HepG2 (cell line): ENCODE results near the gene IGFLR1. TPM values are rescaled to one million over a fixed set of nuclear protein-coding genes. Genes with fewer than 3 reads are reported as not detected.

ENCODE experiments used
- ATAC-seq: fragments of 200-7000 bp; cut with Tn5 transposase; 3 replicates; pipeline ENCODE4 v1.9.1; 2020; ENCODE audit warnings: mild to moderate bottlenecking, moderate library complexity
- BruUV-seq: library from RNA; stranded (reverse); fragments of 400-500 nt; replicated peaks from 2 replicates; lab custom pipeline; 2021; lab: Mats Ljungman, UMichigan
- CTCF ChIA-PET: fragments of 300-600 bp; formaldehyde crosslinking; extraction: SDS; loops from one replicate; lab custom pipeline; 2021; ENCODE audit warnings: low total read pairs, inconsistent platforms, low intra/inter-chr PET ratio; lab: Yijun Ruan, JAX
- POLR2A ChIA-PET: fragments of 350-600 bp; sonication (Branson Sonifier 250); formaldehyde crosslinking; loops from one replicate; lab custom pipeline; 2020; ENCODE audit warnings: antibody characterized with exemption, inconsistent platforms; lab: Yijun Ruan, JAX
- DNase-seq: peaks from one replicate; pipeline ENCODE4 v3.0.0-alpha.2; 2015; ENCODE audit warnings: low spot score
- FAIRE-seq: peaks from 3 replicates; lab custom pipeline; 2011; peaks lifted over from hg19 to GRCh38; lab: Jason Lieb, UNC
- H2AFZ ChIP-seq: one replicate; pipeline ENCODE4 v1.6.1; 2011; ENCODE audit warnings: low read length, inconsistent platforms
- H3K27ac ChIP-seq: fragments of 300-600 bp; 3 replicates; pipeline ENCODE4 v1.8.0; 2011; ENCODE audit warnings: mixed run types, mild to moderate bottlenecking, mixed read lengths, low read length, inconsistent platforms; ENCODE audit not compliant: insufficient read depth; ENCODE audit errors: extremely low read length
- H3K27me3 ChIP-seq, 2 experiments: fragments of 200-600 bp in 1 of 2; 2 replicates in 1 of 2; 3 replicates in 1 of 2; pipeline versions ENCODE4 v1.6.0 to v1.8.0; 2011; ENCODE audit warnings: low read length in 2 of 2, mild to moderate bottlenecking in 2 of 2, moderate library complexity in 2 of 2, inconsistent platforms in 1 of 2; ENCODE audit not compliant: insufficient read depth in 2 of 2, control insufficient read depth in 1 of 2
- H3K36me3 ChIP-seq, 2 experiments: fragments of 200-600 bp in 1 of 2; replicated peaks in 1 of 2; 2 replicates in 1 of 2; 3 replicates in 1 of 2; pipeline versions ENCODE4 v1.5.1 to v1.8.0; 2011; ENCODE audit warnings: low read length in 2 of 2, inconsistent platforms in 1 of 2; ENCODE audit not compliant: insufficient read depth in 2 of 2, control insufficient read depth in 1 of 2
- H3K4me1 ChIP-seq: 2 replicates; pipeline ENCODE4 v1.5.1; 2012; ENCODE audit warnings: low read length, inconsistent platforms; ENCODE audit not compliant: insufficient read depth
- H3K4me2 ChIP-seq: 2 replicates; pipeline ENCODE4 v1.6.0; 2011; ENCODE audit warnings: low read depth, low read length, inconsistent platforms
- H3K4me3 ChIP-seq, 3 experiments: fragments of 200-600 bp in 1 of 3; sonication (generic), shearing (Covaris generic) in 1 of 3; replicated peaks in 1 of 3; 2 replicates each; pipeline ENCODE4 v1.5.1; 2011 to 2016; ENCODE audit warnings: low read length in 3 of 3, inconsistent platforms in 2 of 3, low read depth in 2 of 3, mild to moderate bottlenecking in 2 of 3, control low read depth in 1 of 3, mixed read lengths in 1 of 3; ENCODE audit not compliant: insufficient read depth in 1 of 3
- H3K79me2 ChIP-seq: one replicate; pipeline ENCODE4 v1.6.1; 2011; ENCODE audit warnings: low read length, inconsistent platforms; ENCODE audit not compliant: insufficient read depth
- H3K9ac ChIP-seq: 2 replicates; pipeline ENCODE4 v1.6.0; 2011; ENCODE audit warnings: mild to moderate bottlenecking, low read depth, low read length, inconsistent platforms; ENCODE audit not compliant: insufficient read depth
- H3K9me3 ChIP-seq: 2 replicates; pipeline ENCODE4 v1.5.1; 2012; ENCODE audit warnings: mild to moderate bottlenecking, low read length
- H4K20me1 ChIP-seq: 2 replicates; pipeline ENCODE4 v1.6.0; 2011; ENCODE audit warnings: inconsistent platforms, mild to moderate bottlenecking, low read length, moderate library complexity; ENCODE audit not compliant: insufficient read depth
- BHLHE40 ChIP-seq: IDR thresholded peaks from 2 replicates; pipeline ENCODE4 v1.6.1; 2011; ENCODE audit warnings: low read length, improper control_type of control experiment
- CREB1 ChIP-seq, 2 experiments: fragments of 450-650 bp in 1 of 2; IDR thresholded peaks; 2 replicates each; pipeline ENCODE4 v1.6.1; 2016 to 2017; ENCODE audit warnings: control low read depth in 1 of 2, mild to moderate bottlenecking in 1 of 2, missing compliant biosample characterization in 1 of 2, missing genetic modification characterization in 1 of 2
- ESRRA ChIP-seq: sonication (generic); formaldehyde crosslinking; IDR thresholded peaks from 2 replicates; pipeline ENCODE4 v1.5.1; 2020; ENCODE audit warnings: mild to moderate bottlenecking, low read depth, missing genetic modification reagents
- SP1 ChIP-seq, 2 experiments: fragments of 450-650 bp in 1 of 2; sonication (generic) in 1 of 2; formaldehyde crosslinking in 1 of 2; IDR thresholded peaks; 2 replicates each; pipeline versions ENCODE4 v1.4.0 to v1.6.1; 2016 to 2020; ENCODE audit warnings: missing genetic modification reagents in 1 of 2
- TSC22D2 ChIP-seq: sonication (generic); formaldehyde crosslinking; IDR thresholded peaks from 2 replicates; pipeline ENCODE4 v1.5.1; 2020; ENCODE audit warnings: missing genetic modification reagents, mild to moderate bottlenecking, borderline replicate concordance
- ZBTB43 ChIP-seq: sonication (generic); formaldehyde crosslinking; conservative IDR thresholded peaks from 2 replicates; pipeline ENCODE4 v1.4.0; 2020; ENCODE audit warnings: missing genetic modification reagents
- ZFP36L2 ChIP-seq: sonication (generic); formaldehyde crosslinking; IDR thresholded peaks from 2 replicates; pipeline ENCODE4 v1.4.0; 2020; ENCODE audit warnings: missing genetic modification reagents
- ZNF12 ChIP-seq: sonication (generic); formaldehyde crosslinking; IDR thresholded peaks from 2 replicates; pipeline ENCODE4 v1.5.0; 2020; ENCODE audit warnings: missing genetic modification reagents
- ZNF282 ChIP-seq: fragments of 450-650 bp; IDR thresholded peaks from 2 replicates; pipeline ENCODE4 v1.6.1; 2018; ENCODE audit not compliant: partially characterized antibody
- ZNF597 ChIP-seq: sonication (generic); formaldehyde crosslinking; IDR thresholded peaks from 2 replicates; pipeline ENCODE4 v1.5.0; 2020; ENCODE audit warnings: missing genetic modification reagents
- WGBS: methylation state at CpG from one replicate; pipeline ENCODE4 v1.1.6; 2017; ENCODE audit warnings: low lambda C conversion rate; 5-methylcytosine and 5-hydroxymethylcytosine counted together
- in situ Hi-C: cut with HindIII; loops from 2 replicates; pipeline ENCODE4 v1.10.0; 2017; ENCODE audit warnings: low pct_unique_long_range_greater_than_20kb; ENCODE audit not compliant: extremely low pct_ligation_motif_present
- intact Hi-C: fragments of 100-400 bp; cut with micrococcal nuclease; formaldehyde crosslinking; loops from one replicate; pipeline ENCODE4 v1.10.0; 2022; ENCODE audit not compliant: unreplicated experiment
- polyA plus RNA-seq, 8 experiments: library from polyadenylated mRNA; depleted of rRNA in 3 of 8; stranded (reverse) in 7 of 8; unstranded in 1 of 8; fragments of >200 nt; fragmentation: Illumina TruSeq in 4 of 8; extraction: Trizol in 4 of 8; gene quantifications; 2 replicates each; pipeline versions ENCODE4 v1.2.1 to v1.2.3, GENCODE V29; 2011 to 2016; ENCODE audit warnings: low read depth in 4 of 8, missing spikeins in 1 of 8, mixed read lengths in 1 of 8; ENCODE audit not compliant: insufficient read depth in 1 of 8
- total RNA-seq, 5 experiments: library from RNA; depleted of rRNA; stranded (reverse); fragments of >200 nt; fragmentation: Illumina TruSeq; extraction: Trizol; gene quantifications; 2 replicates each; pipeline ENCODE4 v1.2.3, GENCODE V29; 2016; ENCODE audit warnings: low read depth in 1 of 5
- TF ChIP-seq, protein P1 (sequence below): sonication (generic); formaldehyde crosslinking; IDR thresholded peaks from 2 replicates; pipeline ENCODE4 v1.4.0; 2020; ENCODE audit warnings: missing genetic modification reagents, borderline replicate concordance

Gene IGFLR1
- total and polyA plus RNA-seq, 2 of the 13 experiments (the other 11 are each of a cell fraction or from before 2014, with no cell fraction given), result 5.4 to 8.9 TPM

GRCh38 chr19:35784503-35785338, 42.5 kb upstream of the IGFLR1 start (continued):
- TF ChIP-seq ZNF597 (no peak), ESRRA (no peak), TSC22D2 (CRISPR knock-in tag) (no peak)
- TF ChIP-seq, protein P1, sequence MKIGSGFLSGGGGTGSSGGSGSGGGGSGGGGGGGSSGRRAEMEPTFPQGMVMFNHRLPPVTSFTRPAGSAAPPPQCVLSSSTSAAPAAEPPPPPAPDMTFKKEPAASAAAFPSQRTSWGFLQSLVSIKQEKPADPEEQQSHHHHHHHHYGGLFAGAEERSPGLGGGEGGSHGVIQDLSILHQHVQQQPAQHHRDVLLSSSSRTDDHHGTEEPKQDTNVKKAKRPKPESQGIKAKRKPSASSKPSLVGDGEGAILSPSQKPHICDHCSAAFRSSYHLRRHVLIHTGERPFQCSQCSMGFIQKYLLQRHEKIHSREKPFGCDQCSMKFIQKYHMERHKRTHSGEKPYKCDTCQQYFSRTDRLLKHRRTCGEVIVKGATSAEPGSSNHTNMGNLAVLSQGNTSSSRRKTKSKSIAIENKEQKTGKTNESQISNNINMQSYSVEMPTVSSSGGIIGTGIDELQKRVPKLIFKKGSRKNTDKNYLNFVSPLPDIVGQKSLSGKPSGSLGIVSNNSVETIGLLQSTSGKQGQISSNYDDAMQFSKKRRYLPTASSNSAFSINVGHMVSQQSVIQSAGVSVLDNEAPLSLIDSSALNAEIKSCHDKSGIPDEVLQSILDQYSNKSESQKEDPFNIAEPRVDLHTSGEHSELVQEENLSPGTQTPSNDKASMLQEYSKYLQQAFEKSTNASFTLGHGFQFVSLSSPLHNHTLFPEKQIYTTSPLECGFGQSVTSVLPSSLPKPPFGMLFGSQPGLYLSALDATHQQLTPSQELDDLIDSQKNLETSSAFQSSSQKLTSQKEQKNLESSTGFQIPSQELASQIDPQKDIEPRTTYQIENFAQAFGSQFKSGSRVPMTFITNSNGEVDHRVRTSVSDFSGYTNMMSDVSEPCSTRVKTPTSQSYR (CRISPR knock-in tag), result no peak

- Histone ChIP-seq H3K36me3 (peaks cover 0 to 2% of the 10 kb centered on the region in 2 experiments; a peak in 2 of 5 replicates), H4K20me1 (no peaks in the 10 kb centered on the region), H3K9ac (no peak overlapping the region), H3K4me1 (peaks cover 28% of the 10 kb centered on the region), H3K79me2 (no peaks in the 10 kb centered on the region), H3K4me3 (no peak overlapping the region), H3K4me2 (no peak overlapping the region), H3K9me3 (no peaks in the 10 kb centered on the region), H2AFZ (no peak overlapping the region), H3K27me3 (no peaks in the 10 kb centered on the region), H3K27ac (no peak overlapping the region)
- in situ Hi-C loops, result no loop called here
- peak; percentile 26; the same call in 2 of the 3 replicates for ATAC-seq
- no TSS peak for BruUV-seq
- CTCF ChIA-PET, result interaction anchor here (0.7 kb wide), 1 partner anchor 90 kb away, joined by 3 read pairs; no protein-coding TSS in a partner anchor
- POLR2A ChIA-PET, result no interaction called here
- intact Hi-C loops, result no loop called here
- WGBS, result 77% methylated on average over 19 of the region's 28 CpGs
- FAIRE-seq, result no peak
- DNase-seq, result no peak
- no peak for TF ChIP-seq ZNF282
- no peak for TF ChIP-seq ZNF12
- no peak for TF ChIP-seq ZBTB43
- TF ChIP-seq ESRRA, result peak; percentile 80; the same call in 1 of the 2 replicates
- TF ChIP-seq CREB1 (IDR thresholded peaks at IDR 0.05), result peak; percentile 78
- TF ChIP-seq CREB1 (CRISPR knock-in tag; IDR thresholded peaks at IDR 0.05), result no peak
- no peak for TF ChIP-seq ZFP36L2 (CRISPR knock-in tag)
- TF ChIP-seq BHLHE40, result no peak
- TF ChIP-seq SP1 (IDR thresholded peaks at IDR 0.05), result no peak
- TF ChIP-seq SP1 (CRISPR knock-in tag; IDR thresholded peaks at IDR 0.05), result no peak
Observed at GRCh38 chr19:35783469-35784434, 41.5 kb upstream of the IGFLR1 start.
